Transverse colon (tissue), 4 donors: ENCODE results near the gene MEGF11.

Experiments used
- EP300 ChIP-seq: sonication (generic); formaldehyde crosslinking; IDR thresholded peaks from one replicate; pipeline ENCODE4 v1.6.1; 2017; ENCODE audit warnings: antibody characterized with exemption, low read depth
- POLR2AphosphoS5 ChIP-seq, 3 donors: sonication (generic); formaldehyde crosslinking; IDR thresholded peaks; one replicate each; pipeline ENCODE4 v1.6.1; 2016; ENCODE audit warnings: antibody characterized with exemption in 3 of 3
- TF ChIP-seq, protein P1 (sequence below), 5 experiments: fragments of 200-600 bp in 3 of 5; fragments of 450-650 bp in 2 of 5; sonication (generic) in 3 of 5; IDR thresholded peaks; 1 replicate in 2 of 5; 2 replicates in 3 of 5; pipeline ENCODE4 v1.5.1; 2016 to 2017; ENCODE audit warnings: antibody characterized with exemption in 5 of 5, inconsistent platforms in 3 of 5, mild to moderate bottlenecking in 2 of 5, moderate library complexity in 1 of 5

DNA sequence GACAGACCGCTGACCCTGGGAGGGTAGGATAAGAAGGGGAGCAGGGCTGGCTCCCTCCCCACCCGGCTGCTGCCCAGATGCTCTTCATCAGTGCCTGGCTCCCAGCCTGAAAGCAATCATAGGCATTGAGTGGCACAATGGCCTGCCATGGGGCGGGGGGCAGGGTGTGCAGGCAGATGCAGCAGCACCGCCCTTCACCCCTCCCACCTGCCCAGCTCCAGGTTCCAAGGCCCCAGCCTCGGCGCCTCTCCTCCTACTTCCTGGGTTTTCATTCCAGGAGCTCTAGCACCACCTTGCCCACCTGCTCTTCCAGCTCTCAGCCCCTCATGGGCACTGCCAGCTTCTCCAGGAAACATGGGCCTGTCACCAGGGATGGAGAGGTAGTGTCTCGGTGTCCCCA is 101.7 kb downstream of the MEGF11 start:
- TF ChIP-seq POLR2AphosphoS5 (IDR thresholded peaks at IDR 0.05), result no peak
- TF ChIP-seq, protein P1, sequence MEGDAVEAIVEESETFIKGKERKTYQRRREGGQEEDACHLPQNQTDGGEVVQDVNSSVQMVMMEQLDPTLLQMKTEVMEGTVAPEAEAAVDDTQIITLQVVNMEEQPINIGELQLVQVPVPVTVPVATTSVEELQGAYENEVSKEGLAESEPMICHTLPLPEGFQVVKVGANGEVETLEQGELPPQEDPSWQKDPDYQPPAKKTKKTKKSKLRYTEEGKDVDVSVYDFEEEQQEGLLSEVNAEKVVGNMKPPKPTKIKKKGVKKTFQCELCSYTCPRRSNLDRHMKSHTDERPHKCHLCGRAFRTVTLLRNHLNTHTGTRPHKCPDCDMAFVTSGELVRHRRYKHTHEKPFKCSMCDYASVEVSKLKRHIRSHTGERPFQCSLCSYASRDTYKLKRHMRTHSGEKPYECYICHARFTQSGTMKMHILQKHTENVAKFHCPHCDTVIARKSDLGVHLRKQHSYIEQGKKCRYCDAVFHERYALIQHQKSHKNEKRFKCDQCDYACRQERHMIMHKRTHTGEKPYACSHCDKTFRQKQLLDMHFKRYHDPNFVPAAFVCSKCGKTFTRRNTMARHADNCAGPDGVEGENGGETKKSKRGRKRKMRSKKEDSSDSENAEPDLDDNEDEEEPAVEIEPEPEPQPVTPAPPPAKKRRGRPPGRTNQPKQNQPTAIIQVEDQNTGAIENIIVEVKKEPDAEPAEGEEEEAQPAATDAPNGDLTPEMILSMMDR (IDR thresholded peaks at IDR 0.05), result no peak
- no peak for TF ChIP-seq EP300
